Ascending aorta (tissue), 2 donors: Measurements from ENCODE around the gene KIAA0319L. TPM values are rescaled to one million over a fixed set of nuclear protein-coding genes. Genes with fewer than 3 reads are reported as not detected.
A peak's percentile ranks its signal among the peaks of the same experiment; 100 is the strongest.
"Not testable (repeated sequence)": the region's sequence is repeated elsewhere in the genome, so short reads cannot be mapped to it uniquely, and the experiment has no call there.

Experiments used
- DNase-seq, 2 donors: peaks; one replicate each; pipeline ENCODE4 v3.0.0-alpha.2; 2019; ENCODE audit warnings: low spot score in 2 of 2
- H3K27ac ChIP-seq, 2 donors: fragments of 200-600 bp; sonication (generic); one replicate each; pipeline ENCODE4 v1.5.1; 2016 to 2017; ENCODE audit warnings: mild to moderate bottlenecking in 1 of 2
- H3K27me3 ChIP-seq: fragments of 200-600 bp; sonication (generic); one replicate; pipeline ENCODE4 v1.5.1; 2017
- H3K36me3 ChIP-seq, 2 donors: fragments of 200-600 bp; sonication (generic); one replicate each; pipeline ENCODE4 v1.5.1; 2016
- H3K4me1 ChIP-seq, 2 donors: fragments of 200-600 bp; sonication (generic); one replicate each; pipeline ENCODE4 v1.5.1; 2016 to 2017; ENCODE audit warnings: mild to moderate bottlenecking in 1 of 2
- H3K4me3 ChIP-seq, 2 donors: fragments of 200-600 bp; sonication (generic); one replicate each; pipeline ENCODE4 v1.5.1; 2016 to 2017; ENCODE audit warnings: mild to moderate bottlenecking in 1 of 2
- H3K9me3 ChIP-seq, 2 donors: fragments of 200-600 bp; sonication (generic); one replicate each; pipeline ENCODE4 v1.5.1; 2016
- CTCF ChIP-seq, 3 experiments: fragments of 200-600 bp in 2 of 3; fragments of 450-650 bp in 1 of 3; sonication (generic) in 2 of 3; IDR thresholded peaks; one replicate each; pipeline ENCODE4 v1.5.1; 2016 to 2019; ENCODE audit warnings: antibody characterized with exemption in 3 of 3, mild to moderate bottlenecking in 1 of 3, moderate library complexity in 1 of 3
- intact Hi-C: fragments of 100-400 bp; cut with DNase I; formaldehyde crosslinking; loops from one replicate; pipeline ENCODE4 v1.15.1; 2023
- total RNA-seq: library from RNA; depleted of rRNA; stranded (reverse); fragments of >200 nt; gene quantifications from one replicate; pipeline ENCODE4 v1.1.0, GENCODE V29; 2016

KIAA0319L gene
- total RNA-seq, 1 donor from 2014 or later = 44.9 TPM

- no peak for TF ChIP-seq CTCF (IDR thresholded peaks at IDR 0.05)
- peaks cover 17% of the 10 kb centered on the region for H3K27me3 ChIP-seq
- no peaks in the 10 kb centered on the region for H3K9me3 ChIP-seq
- intact Hi-C loops = no loop called here
- H3K4me1 ChIP-seq = peaks cover 0 to 16% of the 10 kb centered on the region in 2 donors
- peak overlapping the region; percentile 42 to 54 for H3K4me3 ChIP-seq
- H3K27ac ChIP-seq = no peak overlapping the region
- no peak for DNase-seq
- H3K36me3 ChIP-seq = no peaks in the 10 kb centered on the region
Observed at GRCh38 chr1:35577071-35577998, 20.1 kb upstream of the KIAA0319L start.

GRCh38 chr1:35576766-35577070 is 19.5 kb upstream of the KIAA0319L start:
- Histone ChIP-seq H3K4me1 (peaks cover 0 to 16% of the 10 kb centered on the region in 2 donors), H3K27me3 (peaks cover 17% of the 10 kb centered on the region), H3K4me3 (peak overlapping the region; percentile 42 to 54)
- intact Hi-C loops, H3K9me3 ChIP-seq, H3K27ac ChIP-seq, DNase-seq, H3K36me3 ChIP-seq: not testable (repeated sequence)

GRCh38 chr1:35576061-35576765 is 19.0 kb upstream of the KIAA0319L start:
- TF ChIP-seq CTCF (IDR thresholded peaks at IDR 0.05) = no peak
- DNase-seq = no peak
- Histone ChIP-seq H3K4me1 (peaks cover 0 to 16% of the 10 kb centered on the region in 2 donors), H3K27ac (no peak overlapping the region), H3K4me3 (peak overlapping the region; percentile 42 to 54), H3K36me3 (no peaks in the 10 kb centered on the region), H3K27me3 (peaks cover 17% of the 10 kb centered on the region), H3K9me3 (no peaks in the 10 kb centered on the region)
- intact Hi-C loops = no loop called here

- peaks cover 0 to 16% of the 10 kb centered on the region in 2 donors for H3K4me1 ChIP-seq
- no peaks in the 10 kb centered on the region for H3K9me3 ChIP-seq
- H3K4me3 ChIP-seq = no peak overlapping the region
- DNase-seq = no peak
- H3K27ac ChIP-seq = no peak overlapping the region
- no peak for TF ChIP-seq CTCF (IDR thresholded peaks at IDR 0.05)
- intact Hi-C loops = no loop called here
- no peaks in the 10 kb centered on the region for H3K36me3 ChIP-seq
- H3K27me3 ChIP-seq = peaks cover 17% of the 10 kb centered on the region
Observed at GRCh38 chr1:35575416-35575958, 18.3 kb upstream of the KIAA0319L start.

- peak in 1 of 2 donors; percentile 57 for DNase-seq
Observed at GRCh38 chr1:35574655-35575415, 17.6 kb upstream of the KIAA0319L start.

More at GRCh38 chr1:35574655-35575415, 17.6 kb upstream of the KIAA0319L start:
- Histone ChIP-seq H3K27me3 (peaks cover 17% of the 10 kb centered on the region), H3K36me3 (no peaks in the 10 kb centered on the region), H3K27ac (no peak overlapping the region), H3K9me3 (no peaks in the 10 kb centered on the region), H3K4me1 (peaks cover 0 to 16% of the 10 kb centered on the region in 2 donors), H3K4me3 (no peak overlapping the region)
- TF ChIP-seq CTCF (IDR thresholded peaks at IDR 0.05) = no peak
- intact Hi-C loops = no loop called here
